Measurements from ENCODE around the gene TSNAXIP1.

TSNAXIP1 gene

DNA sequence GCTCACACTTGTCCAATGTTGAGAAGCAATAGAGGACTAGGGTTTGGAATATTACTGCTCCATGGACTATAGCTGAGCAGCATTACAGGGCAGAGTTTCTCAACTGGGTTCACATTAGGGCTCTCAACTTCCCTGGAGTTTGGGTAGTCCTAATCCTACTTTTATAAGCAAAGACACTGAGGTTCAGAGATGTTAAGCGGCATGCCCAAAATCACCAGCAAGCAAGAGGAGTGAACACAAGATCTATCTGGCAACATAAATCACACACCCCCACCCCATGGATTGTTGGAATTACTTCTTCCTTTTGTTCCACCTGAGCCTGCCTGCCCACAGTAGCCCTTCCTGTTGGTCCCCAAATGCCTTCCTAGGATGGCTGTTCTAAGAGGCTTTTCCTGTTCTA is 5.2 kb downstream of the TSNAXIP1 start:
- TF ChIP-seq CTCF (IDR thresholded peaks at IDR 0.05; ENCODE audit: borderline replicate concordance, insufficient read depth, low read depth, low read length) = no peak
- H3K4me3 ChIP-seq (ENCODE audit: low read depth, low read length) = no peak overlapping the region

DNA sequence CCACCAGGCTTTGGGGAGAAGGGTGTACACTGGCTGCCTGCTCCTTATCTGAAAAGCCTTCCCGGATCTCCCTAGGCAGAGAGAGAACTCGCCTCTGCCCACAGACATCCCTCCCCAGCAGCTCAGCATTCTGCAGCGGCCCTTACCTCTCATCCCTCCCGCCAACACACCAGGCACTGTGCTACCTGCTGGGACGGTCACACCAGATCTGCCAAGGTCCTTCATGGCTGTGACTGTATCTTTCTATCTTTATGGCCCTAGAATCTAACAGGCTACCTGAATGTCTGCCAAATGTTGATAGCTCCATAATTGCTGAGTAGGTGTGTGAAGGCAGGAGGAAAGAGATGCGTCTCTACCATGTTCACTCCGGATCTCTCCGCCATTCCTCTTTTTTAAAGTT is 7.9 kb downstream of the TSNAXIP1 start:
- TF ChIP-seq CTCF (IDR thresholded peaks at IDR 0.05; ENCODE audit: borderline replicate concordance, insufficient read depth, low read depth, low read length) = no peak
- no peak overlapping the region for H3K4me3 ChIP-seq (ENCODE audit: low read depth, low read length)

DNA sequence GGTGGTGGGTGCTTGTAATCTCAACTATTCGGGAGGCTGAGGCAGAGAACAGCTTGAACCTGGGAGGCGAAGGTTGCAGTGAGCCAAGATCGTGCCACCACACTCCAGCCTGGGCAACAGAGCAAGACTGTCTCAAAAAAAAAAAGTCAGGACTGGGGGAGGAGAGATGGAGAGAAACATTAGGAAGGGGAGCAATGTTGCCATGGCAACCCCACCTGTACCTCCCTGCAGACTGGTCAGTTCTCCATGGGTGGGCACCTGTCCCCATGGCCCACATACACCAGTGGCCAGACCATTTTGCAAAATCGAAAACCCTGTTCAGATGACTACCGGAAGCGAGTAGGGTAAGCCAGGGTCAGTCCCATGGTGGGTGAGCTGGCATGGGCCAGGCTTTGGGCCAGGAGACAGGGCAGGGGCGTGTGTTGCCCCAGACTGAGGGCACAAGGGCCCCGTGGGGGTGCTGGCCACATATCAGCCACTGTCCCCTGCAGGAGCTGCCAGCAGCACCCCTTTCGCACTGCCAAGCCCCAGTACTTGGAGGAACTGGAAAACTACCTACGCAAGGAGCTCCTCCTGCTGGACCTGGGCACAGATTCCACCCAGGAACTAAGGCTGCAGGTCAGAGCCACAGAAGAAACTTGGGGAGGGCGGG is 14.0 kb downstream of the TSNAXIP1 start:
- TF ChIP-seq CTCF (IDR thresholded peaks at IDR 0.05; ENCODE audit: borderline replicate concordance, insufficient read depth, low read depth, low read length) = no peak
- no peak overlapping the region for H3K4me3 ChIP-seq (ENCODE audit: low read depth, low read length)

- no peak overlapping the region for H3K4me3 ChIP-seq (ENCODE audit: low read depth, low read length)
- no peak for TF ChIP-seq CTCF (IDR thresholded peaks at IDR 0.05; ENCODE audit: borderline replicate concordance, insufficient read depth, low read depth, low read length)
Observed at GRCh38 chr16:67822511-67822910, 15.8 kb downstream of the TSNAXIP1 start.

DNA sequence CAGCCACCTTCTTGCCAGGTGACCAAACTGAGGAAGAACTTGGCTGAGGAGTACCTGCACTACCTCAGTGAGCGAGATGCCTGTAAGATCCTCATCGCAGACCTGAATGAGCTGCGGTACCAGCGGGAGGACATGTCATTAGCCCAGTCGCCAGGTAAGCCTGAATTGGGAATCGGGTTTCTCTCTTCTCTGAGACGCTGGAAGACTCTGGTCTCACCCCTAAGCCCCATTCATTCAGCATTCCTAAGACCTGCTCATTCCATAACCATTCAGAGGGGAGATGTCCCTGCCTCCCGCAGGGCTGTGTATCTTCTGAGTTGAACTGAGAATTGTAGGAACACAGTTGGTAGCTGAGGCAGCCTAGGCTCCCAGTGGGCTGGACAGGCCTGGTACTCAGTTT is 18.4 kb downstream of the TSNAXIP1 start:
- H3K4me3 ChIP-seq (ENCODE audit: low read depth, low read length) = no peak overlapping the region
- no peak for TF ChIP-seq CTCF (IDR thresholded peaks at IDR 0.05; ENCODE audit: borderline replicate concordance, insufficient read depth, low read depth, low read length)

DNA sequence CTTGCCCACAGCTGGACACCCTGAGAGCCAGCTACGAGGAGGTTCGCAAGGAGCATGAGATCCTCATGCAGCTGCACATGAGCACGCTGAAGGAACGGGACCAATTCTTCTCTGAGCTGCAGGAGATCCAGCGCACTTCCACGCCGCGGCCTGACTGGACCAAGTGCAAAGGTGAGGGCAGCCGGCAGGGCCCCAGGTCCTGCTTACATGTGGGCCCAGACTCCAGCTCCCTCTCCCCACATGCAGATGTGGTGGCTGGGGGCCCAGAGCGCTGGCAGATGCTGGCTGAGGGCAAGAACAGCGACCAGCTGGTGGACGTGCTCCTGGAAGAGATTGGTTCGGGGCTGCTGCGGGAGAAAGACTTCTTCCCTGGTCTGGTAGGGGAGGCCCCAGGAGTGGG is 19.2 kb downstream of the TSNAXIP1 start:
- no peak for TF ChIP-seq CTCF (IDR thresholded peaks at IDR 0.05; ENCODE audit: borderline replicate concordance, insufficient read depth, low read depth, low read length)
- no peak overlapping the region for H3K4me3 ChIP-seq (ENCODE audit: low read depth, low read length)

GRCh38 chr16:67828651-67829050 is 22.0 kb downstream of the TSNAXIP1 start:
- TF ChIP-seq CTCF (IDR thresholded peaks at IDR 0.05; ENCODE audit: borderline replicate concordance, insufficient read depth, low read depth, low read length) = no peak
- no peak overlapping the region for H3K4me3 ChIP-seq (ENCODE audit: low read depth, low read length)
